GM12865 (cell line): ENCODE results near the gene ETNK1.

Experiments used
- DNase-seq: peaks from one replicate; pipeline ENCODE4 v3.0.0; 2010; ENCODE audit warnings: low read depth
- H3K4me3 ChIP-seq: 2 replicates; pipeline ENCODE4 v1.5.1; 2011; ENCODE audit warnings: mild to moderate bottlenecking, low read depth, low read length, control low read depth
- TF ChIP-seq, protein P1 (sequence below): IDR thresholded peaks from 2 replicates; pipeline ENCODE4 v1.5.1; 2011; ENCODE audit warnings: low read length, control low read depth, low read depth, inconsistent platforms; ENCODE audit not compliant: insufficient read depth; ENCODE audit errors: missing control alignments

ETNK1 gene

DNA sequence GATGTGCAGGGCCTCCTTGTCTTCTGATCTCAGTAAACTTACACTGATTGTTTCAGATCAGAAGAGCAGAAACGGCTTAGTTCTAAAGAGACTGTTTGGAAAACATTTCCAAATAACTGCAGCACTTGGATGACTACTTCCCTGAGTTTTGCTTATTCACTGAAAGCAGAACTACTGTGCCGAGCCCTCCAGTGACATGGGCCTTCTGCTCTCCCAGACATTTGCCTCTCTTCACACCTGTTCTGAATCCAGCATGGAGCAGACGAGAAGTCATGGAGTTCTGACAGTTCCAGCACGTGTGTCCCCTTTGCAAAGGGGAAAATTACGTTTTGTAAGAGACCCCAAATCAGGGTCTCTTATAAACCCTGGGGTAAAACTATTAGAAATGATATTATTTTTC, 31.4 kb downstream of the ETNK1 start:
- DNase-seq: no peak
- TF ChIP-seq, protein P1, sequence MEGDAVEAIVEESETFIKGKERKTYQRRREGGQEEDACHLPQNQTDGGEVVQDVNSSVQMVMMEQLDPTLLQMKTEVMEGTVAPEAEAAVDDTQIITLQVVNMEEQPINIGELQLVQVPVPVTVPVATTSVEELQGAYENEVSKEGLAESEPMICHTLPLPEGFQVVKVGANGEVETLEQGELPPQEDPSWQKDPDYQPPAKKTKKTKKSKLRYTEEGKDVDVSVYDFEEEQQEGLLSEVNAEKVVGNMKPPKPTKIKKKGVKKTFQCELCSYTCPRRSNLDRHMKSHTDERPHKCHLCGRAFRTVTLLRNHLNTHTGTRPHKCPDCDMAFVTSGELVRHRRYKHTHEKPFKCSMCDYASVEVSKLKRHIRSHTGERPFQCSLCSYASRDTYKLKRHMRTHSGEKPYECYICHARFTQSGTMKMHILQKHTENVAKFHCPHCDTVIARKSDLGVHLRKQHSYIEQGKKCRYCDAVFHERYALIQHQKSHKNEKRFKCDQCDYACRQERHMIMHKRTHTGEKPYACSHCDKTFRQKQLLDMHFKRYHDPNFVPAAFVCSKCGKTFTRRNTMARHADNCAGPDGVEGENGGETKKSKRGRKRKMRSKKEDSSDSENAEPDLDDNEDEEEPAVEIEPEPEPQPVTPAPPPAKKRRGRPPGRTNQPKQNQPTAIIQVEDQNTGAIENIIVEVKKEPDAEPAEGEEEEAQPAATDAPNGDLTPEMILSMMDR: no peak
- no peak overlapping the region for H3K4me3 ChIP-seq

DNA sequence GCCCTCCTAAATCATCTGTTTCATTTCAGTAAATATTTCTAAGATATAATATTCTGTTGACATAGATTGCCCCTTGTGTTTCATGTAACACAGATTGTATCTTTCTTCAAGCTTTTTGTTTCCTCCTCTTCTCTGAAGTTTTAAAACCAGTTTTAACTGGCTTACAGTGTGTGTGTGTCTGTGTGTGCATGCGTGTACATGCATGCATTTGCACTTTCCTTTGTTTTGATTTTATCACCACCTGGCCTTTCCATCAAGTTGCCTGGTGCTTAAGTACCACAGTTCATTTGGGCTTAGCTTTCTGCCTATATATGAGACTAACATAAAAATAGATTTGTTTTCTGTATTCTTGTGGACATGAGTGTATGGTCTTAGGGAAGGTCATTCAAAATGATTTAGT, 31.9 kb downstream of the ETNK1 start:
- DNase-seq: no peak
- no peak overlapping the region for H3K4me3 ChIP-seq
- TF ChIP-seq, protein P1: no peak

DNA sequence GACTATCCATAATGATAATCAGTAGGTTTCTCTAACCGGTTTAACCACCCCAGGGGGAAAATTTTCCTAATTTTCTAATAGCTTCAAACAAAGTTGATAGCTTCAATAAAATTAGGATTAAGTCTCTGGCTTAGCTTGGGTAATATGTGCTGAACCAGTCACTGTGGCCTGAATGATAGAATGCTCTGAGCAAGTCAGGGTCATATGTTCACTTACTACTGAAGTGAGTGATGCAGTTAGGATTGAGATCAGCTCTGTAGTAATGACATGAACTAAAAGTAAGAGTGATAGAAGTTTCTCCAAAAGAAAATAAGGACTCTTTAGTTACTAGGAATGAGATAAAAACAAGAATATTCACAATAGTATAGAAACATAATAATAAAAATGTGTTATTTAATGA, 32.6 kb downstream of the ETNK1 start:
- no peak overlapping the region for H3K4me3 ChIP-seq
- TF ChIP-seq, protein P1: no peak
- no peak for DNase-seq

- TF ChIP-seq, protein P1: no peak
- peak; percentile 4 for DNase-seq
- no peak overlapping the region for H3K4me3 ChIP-seq
Observed at GRCh38 chr12:22658214-22658613, 33.2 kb downstream of the ETNK1 start.

DNA sequence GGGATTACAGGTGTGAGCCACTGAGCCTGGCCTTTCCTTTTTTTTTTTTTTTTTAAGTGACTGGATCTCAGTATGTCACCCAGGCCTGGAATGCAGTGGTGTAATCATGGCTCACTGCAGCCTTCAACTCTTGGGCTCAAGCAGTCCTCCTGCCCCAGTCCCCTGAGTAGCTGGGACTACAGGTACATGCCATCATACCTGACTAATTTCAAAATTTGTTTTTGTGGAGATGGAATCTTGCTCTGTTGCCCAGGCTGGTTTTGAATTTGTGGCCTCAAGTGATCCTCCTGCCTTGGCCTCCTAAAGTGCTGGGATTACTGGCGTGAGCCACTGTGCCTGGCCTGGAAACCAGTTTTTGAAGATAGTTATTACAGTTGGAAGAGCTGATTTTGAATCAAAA, 37.4 kb downstream of the ETNK1 start:
- no peak for DNase-seq
- TF ChIP-seq, protein P1: no peak
- H3K4me3 ChIP-seq: no peak overlapping the region

GRCh38 chr12:22665476-22665875, 40.5 kb downstream of the ETNK1 start:
- DNase-seq: no peak
- H3K4me3 ChIP-seq: no peak overlapping the region
- TF ChIP-seq, protein P1: no peak

DNA sequence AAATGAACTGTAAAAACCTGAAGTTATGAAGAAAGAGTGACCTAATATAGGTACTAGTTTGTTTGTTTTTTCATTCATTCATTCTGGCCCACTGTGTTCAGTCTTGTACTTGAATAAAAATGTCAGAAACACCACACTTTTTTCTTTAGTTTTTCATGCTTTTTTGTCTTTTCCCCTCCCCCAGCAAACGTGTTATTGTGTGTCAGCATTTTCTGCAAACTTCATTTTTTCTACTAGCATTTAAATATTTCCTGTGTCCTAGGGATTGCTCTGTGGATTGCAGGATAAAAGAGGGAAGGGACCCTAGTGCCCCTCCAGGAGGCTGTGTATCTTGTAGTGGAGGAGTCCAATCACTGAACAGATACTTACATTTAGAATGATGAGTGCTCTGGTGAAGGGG, 42.2 kb downstream of the ETNK1 start:
- no peak overlapping the region for H3K4me3 ChIP-seq
- DNase-seq: no peak

More for the DNA sequence above, 42.2 kb downstream of the ETNK1 start:
- TF ChIP-seq, protein P1: no peak
